ENCODE data around the gene MESP1. TPM values are rescaled to one million over a fixed set of nuclear protein-coding genes. Genes with fewer than 3 reads are reported as not detected.
A peak's percentile ranks its signal among the peaks of the same experiment; 100 is the strongest.

MESP1 gene
- total RNA-seq, 6 experiments from 2014 or later = 0.86 to 3.0 (median 2.1) TPM

DNA sequence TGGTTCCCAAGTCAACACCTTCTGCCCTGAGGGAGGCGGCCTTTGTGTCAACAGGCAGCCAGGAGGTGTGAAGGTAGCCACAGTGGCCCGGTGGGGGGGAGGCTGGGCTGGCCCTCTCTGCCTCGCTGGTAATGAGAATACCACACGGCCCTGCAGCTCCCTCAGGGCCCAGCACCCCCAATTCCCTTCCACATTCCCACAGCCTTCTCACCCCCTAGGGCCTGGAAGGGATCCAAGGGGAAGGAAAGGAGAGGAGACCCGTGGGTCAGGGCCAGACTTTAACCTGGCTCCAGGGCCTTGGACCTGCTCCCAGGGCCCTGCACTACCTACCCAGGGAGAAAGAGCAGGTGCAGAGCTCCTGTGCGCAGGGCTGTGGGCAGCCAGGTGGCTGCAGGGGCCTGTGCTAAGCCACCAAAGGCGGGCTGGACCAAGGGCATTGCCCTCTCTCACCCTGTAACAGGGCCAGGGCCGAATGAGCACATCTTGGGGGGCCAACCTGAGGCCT, 16.4 kb upstream of the MESP1 start:
- DNase-seq (peak in 1 of 3 donors; percentile 73), ATAC-seq (peak; percentile 77 to 86 (median 81))
- Histone ChIP-seq H3K36me3 (no peaks in the 10 kb centered on the region), H3K27ac (no peak overlapping the region), H3K9me3 (no peaks in the 10 kb centered on the region), H3K4me1 (peaks cover 0 to 15% (median 6%) of the 10 kb centered on the region in 4 donors), H3K4me3 (no peak overlapping the region), H3K27me3 (no peaks in the 10 kb centered on the region)
- TF ChIP-seq POLR2A (IDR thresholded peaks at IDR 0.05) = no peak
- TF ChIP-seq, protein P1, sequence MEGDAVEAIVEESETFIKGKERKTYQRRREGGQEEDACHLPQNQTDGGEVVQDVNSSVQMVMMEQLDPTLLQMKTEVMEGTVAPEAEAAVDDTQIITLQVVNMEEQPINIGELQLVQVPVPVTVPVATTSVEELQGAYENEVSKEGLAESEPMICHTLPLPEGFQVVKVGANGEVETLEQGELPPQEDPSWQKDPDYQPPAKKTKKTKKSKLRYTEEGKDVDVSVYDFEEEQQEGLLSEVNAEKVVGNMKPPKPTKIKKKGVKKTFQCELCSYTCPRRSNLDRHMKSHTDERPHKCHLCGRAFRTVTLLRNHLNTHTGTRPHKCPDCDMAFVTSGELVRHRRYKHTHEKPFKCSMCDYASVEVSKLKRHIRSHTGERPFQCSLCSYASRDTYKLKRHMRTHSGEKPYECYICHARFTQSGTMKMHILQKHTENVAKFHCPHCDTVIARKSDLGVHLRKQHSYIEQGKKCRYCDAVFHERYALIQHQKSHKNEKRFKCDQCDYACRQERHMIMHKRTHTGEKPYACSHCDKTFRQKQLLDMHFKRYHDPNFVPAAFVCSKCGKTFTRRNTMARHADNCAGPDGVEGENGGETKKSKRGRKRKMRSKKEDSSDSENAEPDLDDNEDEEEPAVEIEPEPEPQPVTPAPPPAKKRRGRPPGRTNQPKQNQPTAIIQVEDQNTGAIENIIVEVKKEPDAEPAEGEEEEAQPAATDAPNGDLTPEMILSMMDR (IDR thresholded peaks at IDR 0.05) = no peak
- intact Hi-C loops (cut with DNase I) = loop anchor here in 1 of 2 donors (10.0 kb wide), 1 partner anchor 107 kb away; no protein-coding TSS in a partner anchor
- WGBS (ENCODE audit: insufficient coverage, low coverage, low lambda C conversion rate, missing lambda C conversion rate) = 34% methylated on average over 7 of the region's 8 CpGs

DNA sequence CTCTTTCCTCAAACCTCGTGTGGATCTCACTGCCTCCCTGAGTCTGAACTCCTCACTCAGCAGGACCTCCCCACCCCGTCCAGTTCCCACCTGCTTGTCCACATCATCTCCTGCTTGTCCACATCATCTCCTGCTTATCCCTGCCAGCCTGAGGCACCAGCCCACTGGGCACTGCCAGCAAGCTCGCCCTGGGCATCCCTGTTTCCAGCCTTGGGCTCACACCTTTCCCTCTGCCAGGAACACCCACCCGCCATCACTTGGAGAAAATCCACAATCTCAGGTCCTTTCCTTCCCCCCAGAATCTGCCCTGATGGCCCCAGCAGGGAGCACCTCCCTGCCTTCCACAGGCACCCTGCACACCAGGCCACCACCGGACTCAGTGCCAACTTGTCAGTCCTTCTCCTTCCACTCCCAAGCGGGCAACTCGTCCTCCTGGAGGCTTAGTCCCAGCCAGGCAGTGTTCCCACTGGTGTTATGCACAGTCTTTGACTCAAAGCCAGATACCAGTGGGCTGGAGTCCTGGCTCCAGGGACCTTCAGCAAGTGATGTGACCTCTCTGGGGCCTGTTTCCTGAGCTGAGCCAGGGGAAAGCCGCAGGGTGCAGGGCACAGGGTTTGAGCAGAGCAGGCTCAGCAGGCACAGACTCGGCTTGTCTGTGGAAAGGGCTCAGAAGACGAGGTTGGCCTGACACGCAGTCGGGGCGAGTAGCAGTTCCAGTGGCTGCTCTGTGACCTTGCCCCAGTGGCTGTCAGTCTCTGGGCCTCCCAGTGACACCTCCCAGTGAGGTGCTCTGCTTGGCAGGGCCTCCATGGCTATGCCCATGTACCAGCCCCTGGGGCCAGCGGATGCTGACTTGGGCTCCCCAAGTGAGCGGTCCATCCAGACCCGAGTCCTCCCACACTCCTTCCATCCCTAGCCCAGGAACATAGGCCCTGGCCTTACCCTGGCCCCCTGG, 15.6 kb upstream of the MESP1 start:
- no peak overlapping the region for H3K27ac ChIP-seq
- DNase-seq (peak in 1 of 3 donors; percentile 48), ATAC-seq (peak in 1 of 4 donors; percentile 12)
- WGBS (ENCODE audit: insufficient coverage, low coverage, low lambda C conversion rate, missing lambda C conversion rate) = 75% methylated on average over 5 of the region's 16 CpGs
- H3K4me1 ChIP-seq = peaks cover 0 to 23% (median 10%) of the 10 kb centered on the region in 4 donors
- no peaks in the 10 kb centered on the region for H3K36me3 ChIP-seq
- no peak overlapping the region for H3K4me3 ChIP-seq
- TF ChIP-seq, protein P1 (IDR thresholded peaks at IDR 0.05) = no peak
- intact Hi-C loops (cut with DNase I) = loop anchor here in 1 of 2 donors (10.0 kb wide), 1 partner anchor 108 kb away; no protein-coding TSS in a partner anchor
- H3K9me3 ChIP-seq = no peaks in the 10 kb centered on the region
- no peaks in the 10 kb centered on the region for H3K27me3 ChIP-seq

DNA sequence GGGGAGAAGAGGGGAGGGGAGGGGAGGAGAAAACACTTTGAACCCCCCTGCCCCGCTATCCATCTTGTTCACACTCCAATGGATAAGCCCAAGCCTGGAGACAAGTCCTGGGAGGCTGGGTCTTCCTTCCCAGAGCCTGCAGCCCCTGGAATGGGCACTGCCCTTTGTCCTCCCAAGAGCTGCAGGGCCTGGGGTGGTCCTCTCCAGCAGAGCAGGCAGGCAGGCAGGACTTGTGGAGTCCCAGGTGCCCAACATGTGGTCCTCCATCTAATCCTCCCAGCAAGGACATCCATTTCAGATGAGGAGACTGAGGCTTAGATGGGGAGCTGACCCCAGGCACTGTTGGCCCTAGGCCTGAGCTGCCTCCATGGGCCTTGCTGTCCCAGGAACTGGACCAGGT, 14.6 kb upstream of the MESP1 start:
- TF ChIP-seq, protein P1 (IDR thresholded peaks at IDR 0.05) = no peak
- TF ChIP-seq POLR2A (IDR thresholded peaks at IDR 0.05) = no peak
- no peak overlapping the region for H3K27ac ChIP-seq
- 25% methylated on average over 1 of the region's 1 CpG for WGBS (ENCODE audit: insufficient coverage, low coverage, low lambda C conversion rate, missing lambda C conversion rate)
- no peaks in the 10 kb centered on the region for H3K27me3 ChIP-seq
- no peaks in the 10 kb centered on the region for H3K9me3 ChIP-seq
- H3K4me3 ChIP-seq = no peak overlapping the region
- intact Hi-C loops (cut with DNase I) = loop anchor here in 1 of 2 donors (10.0 kb wide), 1 partner anchor 109 kb away; no protein-coding TSS in a partner anchor
- no peak for ATAC-seq
- no peaks in the 10 kb centered on the region for H3K36me3 ChIP-seq
- H3K4me1 ChIP-seq = peaks cover 0 to 32% (median 15%) of the 10 kb centered on the region in 4 donors
- peak in 1 of 3 donors; percentile 31 for DNase-seq

DNA sequence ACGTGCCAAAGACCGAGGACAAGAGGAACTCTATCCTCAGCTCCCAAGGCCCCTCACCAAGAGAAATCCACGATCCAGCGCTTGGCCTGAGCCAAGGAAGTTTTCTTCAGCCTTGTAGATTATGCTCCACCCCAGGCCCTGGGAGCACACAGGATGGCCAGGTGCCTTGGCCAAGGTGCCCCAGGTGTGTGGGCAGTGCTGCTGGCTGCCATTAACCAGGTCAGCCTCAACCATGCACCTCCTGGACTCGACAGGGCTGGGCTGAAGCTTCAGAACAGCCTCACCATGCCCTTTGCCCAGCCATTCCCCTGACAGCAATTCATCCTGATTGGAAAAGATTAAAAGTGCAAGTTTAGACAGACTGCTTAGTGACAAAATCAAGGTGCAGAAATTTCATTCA, 10.9 kb upstream of the MESP1 start:
- DNase-seq (peak in 1 of 3 donors; percentile 68), ATAC-seq (peak; percentile 39 to 69 (median 66))
- no peaks in the 10 kb centered on the region for H3K27me3 ChIP-seq
- TF ChIP-seq, protein P1 (IDR thresholded peaks at IDR 0.05) = no peak
- no peak for TF ChIP-seq POLR2A (IDR thresholded peaks at IDR 0.05)
- peaks cover 0 to 27% (median 9%) of the 10 kb centered on the region in 4 donors for H3K4me1 ChIP-seq
- no peak overlapping the region for H3K4me3 ChIP-seq
- intact Hi-C loops (cut with DNase I) = loop anchor here in 1 of 2 donors (10.0 kb wide), 1 partner anchor 113 kb away; no protein-coding TSS in a partner anchor
- no peaks in the 10 kb centered on the region for H3K36me3 ChIP-seq
- WGBS (ENCODE audit: insufficient coverage, low coverage, low lambda C conversion rate, missing lambda C conversion rate) = 43% methylated on average over 1 of the region's 5 CpGs
- H3K27ac ChIP-seq = peak overlapping the region; percentile 39 to 67 (median 40)
- no peaks in the 10 kb centered on the region for H3K9me3 ChIP-seq

All from right lobe of liver (tissue), 6 donors.